CD4-positive, alpha-beta T cell treated with Interleukin-15 for 4 hours (primary cell): ENCODE measurements around the gene CCR2.
A peak's percentile ranks its signal among the peaks of the same experiment; 100 is the strongest.
"Not testable (repeated sequence)": the region's sequence is repeated elsewhere in the genome, so short reads cannot be mapped to it uniquely, and the experiment has no call there.

ENCODE experiments used
- DNase-seq: peaks from one replicate; pipeline ENCODE4 v3.0.0-alpha.2; 2020; ENCODE audit warnings: low spot score

CCR2 gene

GRCh38 chr3:46353647-46354410 is at the start of gene CCR2:
CCR2 (plus strand) TSS chr3:46354111; CDS start chr3:46357528, 3,417 bp downstream.
- peak; percentile 50 for DNase-seq

- DNase-seq = no peak
These were observed 49.2 kb upstream of the CCR2 start for GRCh38 chr3:46304739-46305138.

- DNase-seq = no peak
These were observed 40.9 kb upstream of the CCR2 start for GRCh38 chr3:46312991-46313390.

- no peak for DNase-seq
These were observed 39.4 kb upstream of the CCR2 start for GRCh38 chr3:46314517-46314916.

- DNase-seq = no peak
These were observed 37.7 kb upstream of the CCR2 start for GRCh38 chr3:46316206-46316605.

GRCh38 chr3:46318207-46318927 is 35.5 kb upstream of the CCR2 start:
- no peak for DNase-seq

- DNase-seq = no peak
These were observed 32.3 kb upstream of the CCR2 start for GRCh38 chr3:46321461-46322104.

GRCh38 chr3:46324036-46324435 is 29.9 kb upstream of the CCR2 start:
- DNase-seq = no peak

- no peak for DNase-seq
These were observed 28.1 kb upstream of the CCR2 start for GRCh38 chr3:46325645-46326300.

- DNase-seq = not testable (repeated sequence)
These were observed 23.2 kb upstream of the CCR2 start for GRCh38 chr3:46330676-46331075.

- peak; percentile 21 for DNase-seq
These were observed 19.0 kb upstream of the CCR2 start for GRCh38 chr3:46334741-46335478.

- DNase-seq = no peak
These were observed 18.4 kb upstream of the CCR2 start for GRCh38 chr3:46335541-46335940.

GRCh38 chr3:46337911-46338310 is 16.0 kb upstream of the CCR2 start:
- no peak for DNase-seq

- DNase-seq = no peak
These were observed 15.1 kb upstream of the CCR2 start for GRCh38 chr3:46338840-46339239.

GRCh38 chr3:46344476-46344875 is 9.4 kb upstream of the CCR2 start:
- no peak for DNase-seq

- no peak for DNase-seq
These were observed 5.0 kb upstream of the CCR2 start for GRCh38 chr3:46348823-46349482.

- peak; percentile 48 for DNase-seq
These were observed 4.2 kb upstream of the CCR2 start for GRCh38 chr3:46349484-46350261.

GRCh38 chr3:46350262-46350565 is 3.7 kb upstream of the CCR2 start:
- DNase-seq = no peak

GRCh38 chr3:46351646-46352045 is 2.3 kb upstream of the CCR2 start:
- DNase-seq = no peak

GRCh38 chr3:46353090-46353489 is 821 bp upstream of the CCR2 start:
- no peak for DNase-seq

- no peak for DNase-seq
These were observed 567 bp downstream of the CCR2 start for GRCh38 chr3:46354478-46354877.
